Measurements from ENCODE around the gene GPR152.

GRCh38 chr11:67466367-67466766 lies 13.8 kb upstream of the GPR152 start:
- TF ChIP-seq CTCF (IDR thresholded peaks at IDR 0.05), result no peak
- no peak for TF ChIP-seq POLR2A (IDR thresholded peaks at IDR 0.05)
- no peak for TF ChIP-seq POLR2AphosphoS5 (IDR thresholded peaks at IDR 0.05)
